ENCODE data around the gene DHDH.

Gene DHDH

GRCh38 chr19:48967346-48968178 is 34.1 kb downstream of the DHDH start:
- no peak for DNase-seq

GRCh38 chr19:48968179-48968661 is 34.7 kb downstream of the DHDH start:
- DNase-seq, result no peak

GRCh38 chr19:48968813-48969218 is 35.3 kb downstream of the DHDH start:
- no peak for DNase-seq

- DNase-seq, result no peak
Measured at GRCh38 chr19:48969276-48970138, 36.0 kb downstream of the DHDH start.

GRCh38 chr19:48970139-48970766 is 36.8 kb downstream of the DHDH start:
- DNase-seq, result no peak

- no peak for DNase-seq
Measured at GRCh38 chr19:48970923-48971395, 37.5 kb downstream of the DHDH start.

GRCh38 chr19:48975947-48976847 is 42.7 kb downstream of the DHDH start:
- DNase-seq, result no peak

GRCh38 chr19:48977061-48977460 is 43.6 kb downstream of the DHDH start:
- no peak for DNase-seq

- DNase-seq, result no peak
Measured at GRCh38 chr19:48982280-48982679, 48.8 kb downstream of the DHDH start.

- no peak for DNase-seq
Measured at GRCh38 chr19:48985711-48986110, 52.2 kb downstream of the DHDH start.

- DNase-seq, result no peak
Measured at GRCh38 chr19:48986211-48986610, 52.7 kb downstream of the DHDH start.

GRCh38 chr19:48987323-48987722 is 53.8 kb downstream of the DHDH start:
- no peak for DNase-seq

GRCh38 chr19:48988286-48988685 is 54.8 kb downstream of the DHDH start:
- DNase-seq, result no peak

- no peak for DNase-seq
Measured at GRCh38 chr19:48988860-48989259, 55.4 kb downstream of the DHDH start.

- DNase-seq, result no peak
Measured at GRCh38 chr19:48989701-48990291, 56.3 kb downstream of the DHDH start.

- no peak for DNase-seq
Measured at GRCh38 chr19:48990400-48990799, 56.9 kb downstream of the DHDH start.

- DNase-seq, result no peak
Measured at GRCh38 chr19:48991011-48991609, 57.6 kb downstream of the DHDH start.

GRCh38 chr19:48991873-48992580 is 58.5 kb downstream of the DHDH start:
- DNase-seq, result no peak

GRCh38 chr19:48992581-48993174 is 59.2 kb downstream of the DHDH start:
- no peak for DNase-seq
